ENCODE measurements around the gene DDX20. TPM values are rescaled to one million over a fixed set of nuclear protein-coding genes. Genes with fewer than 3 reads are reported as not detected.
A peak's percentile ranks its signal among the peaks of the same experiment; 100 is the strongest.

Gene DDX20
- total RNA-seq, 1 donor from 2014 or later, result 10.9 TPM

GRCh38 chr1:111746614-111746999, 9.1 kb upstream of the DDX20 start:
- no peak for DNase-seq

GRCh38 chr1:111747282-111747734, 8.4 kb upstream of the DDX20 start:
- intact Hi-C loops (cut with DNase I), result no loop called here
- ATAC-seq (peak; percentile 95), DNase-seq (no peak)
- peak; percentile 68 for TF ChIP-seq CTCF (IDR thresholded peaks at IDR 0.05)
- Histone ChIP-seq H3K27ac (no peak overlapping the region), H3K27me3 (no peaks in the 10 kb centered on the region), H3K4me1 (no peaks in the 10 kb centered on the region), H3K9me3 (no peaks in the 10 kb centered on the region), H3K36me3 (no peaks in the 10 kb centered on the region), H3K4me3 (no peak overlapping the region)

More at GRCh38 chr1:111746614-111746999, 9.1 kb upstream of the DDX20 start:
- no peak overlapping the region for H3K4me3 ChIP-seq
- no peak for ATAC-seq
- H3K27ac ChIP-seq, result no peak overlapping the region
- intact Hi-C loops (cut with DNase I), result no loop called here
- H3K27me3 ChIP-seq, result no peaks in the 10 kb centered on the region
- no peaks in the 10 kb centered on the region for H3K36me3 ChIP-seq
- no peaks in the 10 kb centered on the region for H3K4me1 ChIP-seq
- TF ChIP-seq CTCF (IDR thresholded peaks at IDR 0.05), result no peak
- no peaks in the 10 kb centered on the region for H3K9me3 ChIP-seq

GRCh38 chr1:111747947-111748346, 7.8 kb upstream of the DDX20 start:
- H3K36me3 ChIP-seq, result no peaks in the 10 kb centered on the region
- ATAC-seq, result no peak
- no peaks in the 10 kb centered on the region for H3K4me1 ChIP-seq
- H3K9me3 ChIP-seq, result no peaks in the 10 kb centered on the region
- TF ChIP-seq CTCF (IDR thresholded peaks at IDR 0.05), result no peak
- H3K27ac ChIP-seq, result no peak overlapping the region
- no peaks in the 10 kb centered on the region for H3K27me3 ChIP-seq
- intact Hi-C loops (cut with DNase I), result no loop called here
- H3K4me3 ChIP-seq, result no peak overlapping the region
- DNase-seq, result no peak

GRCh38 chr1:111749628-111750027, 6.1 kb upstream of the DDX20 start:
- DNase-seq, result no peak
- H3K4me1 ChIP-seq, result no peaks in the 10 kb centered on the region
- intact Hi-C loops (cut with DNase I), result loop anchor here (10.0 kb wide), 1 partner anchor 265 kb away; no protein-coding TSS in a partner anchor
- H3K36me3 ChIP-seq, result no peaks in the 10 kb centered on the region
- TF ChIP-seq CTCF (IDR thresholded peaks at IDR 0.05), result no peak
- no peaks in the 10 kb centered on the region for H3K9me3 ChIP-seq
- no peak overlapping the region for H3K27ac ChIP-seq
- no peaks in the 10 kb centered on the region for H3K27me3 ChIP-seq
- H3K4me3 ChIP-seq, result no peak overlapping the region
- ATAC-seq, result no peak

- no peak for TF ChIP-seq CTCF (IDR thresholded peaks at IDR 0.05)
- no peak overlapping the region for H3K4me3 ChIP-seq
- H3K27me3 ChIP-seq, result no peaks in the 10 kb centered on the region
- H3K9me3 ChIP-seq, result no peaks in the 10 kb centered on the region
- H3K36me3 ChIP-seq, result no peaks in the 10 kb centered on the region
- no peak for DNase-seq
- no peaks in the 10 kb centered on the region for H3K4me1 ChIP-seq
- intact Hi-C loops (cut with DNase I), result loop anchor here (10.0 kb wide), 1 partner anchor 266 kb away; no protein-coding TSS in a partner anchor
- H3K27ac ChIP-seq, result no peak overlapping the region
- no peak for ATAC-seq
Measured at GRCh38 chr1:111750856-111751255, 4.8 kb upstream of the DDX20 start.

All from upper lobe of right lung (tissue), 1 donor.